ACC112 (cell line): ENCODE measurements around the gene SLC6A1.

Source experiments
- H2AFZ ChIP-seq: fragments of 200-600 bp; sonication (generic); one replicate; pipeline ENCODE4 v1.6.0; 2017; ENCODE audit warnings: antibody characterized with exemption, low read length; ENCODE audit not compliant: unreplicated experiment
- H3K27ac ChIP-seq: fragments of 200-600 bp; sonication (generic); 2 replicates; pipeline ENCODE4 v1.5.1; 2014; ENCODE audit warnings: low read depth, mild to moderate bottlenecking, antibody characterized with exemption, low read length, moderate library complexity
- H3K27me3 ChIP-seq: fragments of 200-600 bp; sonication (generic); 2 replicates; pipeline ENCODE4 v1.6.1; 2014; ENCODE audit warnings: mild to moderate bottlenecking, antibody characterized with exemption, low read length, moderate library complexity, mixed read lengths; ENCODE audit not compliant: insufficient read depth
- H3K36me3 ChIP-seq: fragments of 200-600 bp; sonication (generic); 2 replicates; pipeline ENCODE4 v1.6.1; 2016; ENCODE audit warnings: mild to moderate bottlenecking, antibody characterized with exemption, low read length, moderate library complexity, mixed read lengths; ENCODE audit not compliant: insufficient read depth
- H3K4me1 ChIP-seq: fragments of 200-600 bp; sonication (generic); one replicate; pipeline ENCODE4 v1.6.1; 2016; ENCODE audit warnings: low read length, mixed read lengths; ENCODE audit not compliant: insufficient read depth, unreplicated experiment, control insufficient read depth
- H3K4me3 ChIP-seq: fragments of 200-600 bp; sonication (generic); 2 replicates; pipeline ENCODE4 v1.5.1; 2014; ENCODE audit warnings: mild to moderate bottlenecking, low read depth, low read length
- H3K79me2 ChIP-seq: fragments of 200-600 bp; sonication (generic); one replicate; pipeline ENCODE4 v1.6.0; 2016; ENCODE audit warnings: low read length; ENCODE audit not compliant: control insufficient read depth, unreplicated experiment, insufficient read depth

Gene SLC6A1

DNA sequence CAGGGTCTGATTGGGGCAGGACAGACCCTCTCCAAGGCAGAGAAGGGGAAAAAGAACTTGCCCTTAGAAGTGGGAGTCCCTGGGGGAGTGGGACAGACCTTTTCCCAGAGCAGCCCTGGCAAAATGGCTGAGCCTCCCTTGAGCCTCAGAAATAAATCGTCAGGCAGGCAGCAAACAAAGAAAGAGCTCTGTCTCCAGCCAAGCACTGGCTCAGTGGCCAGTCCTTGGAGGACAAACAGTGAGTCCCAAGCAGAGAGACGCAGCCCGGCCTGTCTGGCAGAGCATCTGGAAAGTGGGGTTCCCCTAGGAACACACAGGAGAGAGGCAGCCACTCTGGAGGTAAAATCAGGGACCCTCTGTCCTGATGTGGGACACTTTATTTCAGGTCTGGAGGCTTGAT, 1.8 kb downstream of the SLC6A1 start:
- Histone ChIP-seq H3K4me3 (no peak overlapping the region), H3K27ac (no peak overlapping the region), H3K36me3 (no peaks in the 10 kb centered on the region), H3K27me3 (peaks cover 93% of the 10 kb centered on the region), H2AFZ (no peak overlapping the region), H3K4me1 (peaks cover 2% of the 10 kb centered on the region), H3K79me2 (no peaks in the 10 kb centered on the region)

DNA sequence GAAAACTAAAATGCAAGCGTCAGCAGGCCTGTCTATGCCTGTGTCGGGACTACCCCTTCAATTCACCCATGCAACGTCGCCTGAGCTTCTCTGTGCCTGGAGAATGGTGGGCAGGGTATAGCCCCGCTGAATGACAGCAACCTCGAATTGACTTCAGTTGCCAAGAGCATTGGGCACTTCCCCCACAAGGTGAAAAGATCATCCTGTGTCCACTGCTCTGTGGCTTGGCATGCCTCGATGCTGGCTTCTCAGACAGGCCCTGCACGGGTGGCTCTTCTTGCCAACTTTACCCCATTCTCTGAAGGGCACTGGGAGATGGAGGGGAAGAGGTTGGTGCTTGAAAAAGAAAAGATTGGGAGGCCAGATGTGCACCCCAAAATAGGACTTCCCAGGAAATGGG, 3.3 kb downstream of the SLC6A1 start:
- Histone ChIP-seq H3K27me3 (peaks cover 94% of the 10 kb centered on the region), H3K4me1 (peaks cover 2% of the 10 kb centered on the region), H3K36me3 (no peaks in the 10 kb centered on the region), H3K4me3 (no peak overlapping the region), H3K27ac (no peak overlapping the region), H3K79me2 (no peaks in the 10 kb centered on the region), H2AFZ (no peak overlapping the region)

DNA sequence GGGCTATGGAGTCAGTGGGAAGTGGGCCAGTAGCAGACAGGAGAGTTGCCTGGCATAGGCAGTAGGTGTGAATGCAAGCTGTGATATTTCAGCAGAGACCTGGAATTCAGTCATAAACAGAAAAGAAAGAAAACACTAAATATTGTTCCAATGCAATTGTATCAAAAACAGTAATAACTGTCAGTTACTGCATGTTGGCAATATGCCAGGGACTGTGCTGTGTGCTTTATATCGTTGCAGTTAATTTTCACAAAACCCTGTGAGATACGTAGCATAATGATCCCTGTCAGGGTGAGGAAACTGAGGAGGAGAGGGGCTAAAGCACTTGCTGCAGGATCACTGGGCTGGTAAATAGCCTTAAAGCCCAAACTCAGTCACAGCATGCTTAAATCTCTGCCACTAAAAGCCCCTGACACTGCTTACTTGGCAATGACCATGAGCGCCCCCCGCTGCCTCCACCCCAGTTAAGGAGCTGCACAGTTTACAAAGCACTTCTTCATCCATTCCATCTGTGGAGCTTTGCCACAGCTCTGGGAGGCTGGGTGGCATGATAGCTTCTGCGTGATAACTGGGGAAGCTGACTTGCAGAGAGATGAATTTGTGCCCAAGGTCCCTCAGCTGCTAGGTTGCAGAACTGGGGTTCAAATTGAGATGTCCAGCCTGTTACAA, 3.9 kb downstream of the SLC6A1 start:
- no peaks in the 10 kb centered on the region for H3K36me3 ChIP-seq
- H2AFZ ChIP-seq = no peak overlapping the region
- H3K4me1 ChIP-seq = peaks cover 2% of the 10 kb centered on the region
- no peak overlapping the region for H3K4me3 ChIP-seq
- peaks cover 94% of the 10 kb centered on the region for H3K27me3 ChIP-seq
- no peak overlapping the region for H3K27ac ChIP-seq
- H3K79me2 ChIP-seq = no peaks in the 10 kb centered on the region

DNA sequence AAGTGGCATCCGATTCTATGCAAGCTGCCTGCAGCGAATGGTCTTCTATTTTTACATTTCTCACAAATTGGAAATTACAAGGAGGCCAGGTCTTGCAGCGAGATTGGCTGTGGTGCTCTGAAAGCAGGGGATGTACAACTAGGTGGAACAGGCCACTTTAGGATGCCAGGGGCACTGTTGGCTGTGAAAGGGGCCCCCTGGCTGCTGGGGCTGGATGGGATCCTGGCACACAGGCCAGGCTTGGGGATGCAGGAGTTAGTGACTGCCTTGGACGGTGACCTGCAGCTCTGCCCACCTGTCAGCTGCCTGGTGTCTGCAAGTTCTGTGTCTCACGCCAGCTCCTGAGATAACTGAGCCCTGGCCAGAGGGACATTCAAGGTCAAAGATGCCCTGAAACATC, 4.6 kb downstream of the SLC6A1 start:
- Histone ChIP-seq H3K79me2 (no peaks in the 10 kb centered on the region), H3K27ac (no peak overlapping the region), H3K4me3 (no peak overlapping the region), H3K27me3 (peaks cover 94% of the 10 kb centered on the region), H3K36me3 (no peaks in the 10 kb centered on the region), H2AFZ (no peak overlapping the region), H3K4me1 (peaks cover under 1% of the 10 kb centered on the region)

DNA sequence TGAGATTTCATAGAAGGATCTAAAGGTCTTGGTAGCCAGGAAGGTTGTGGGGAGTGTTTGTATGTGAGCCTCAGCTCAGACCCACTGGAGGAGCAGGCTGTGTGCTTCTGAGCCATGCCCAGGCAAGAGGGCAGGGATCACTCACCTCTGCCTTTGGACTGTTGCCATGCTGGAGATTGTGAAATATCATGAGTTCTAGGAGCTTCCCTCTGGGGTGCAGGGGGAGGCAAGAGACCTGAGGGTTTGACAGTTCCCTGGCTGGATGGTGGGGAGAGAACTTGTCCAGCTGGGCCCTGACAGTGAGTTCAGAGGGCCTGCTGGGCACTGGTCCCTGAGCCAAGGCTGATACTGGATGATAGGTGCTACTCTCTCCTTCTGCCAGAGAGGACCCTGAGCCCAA, 6.0 kb downstream of the SLC6A1 start:
- H2AFZ ChIP-seq = no peak overlapping the region
- no peaks in the 10 kb centered on the region for H3K79me2 ChIP-seq
- no peaks in the 10 kb centered on the region for H3K4me1 ChIP-seq
- peaks cover 96% of the 10 kb centered on the region for H3K27me3 ChIP-seq
- H3K36me3 ChIP-seq = no peaks in the 10 kb centered on the region
- no peak overlapping the region for H3K4me3 ChIP-seq
- no peak overlapping the region for H3K27ac ChIP-seq

DNA sequence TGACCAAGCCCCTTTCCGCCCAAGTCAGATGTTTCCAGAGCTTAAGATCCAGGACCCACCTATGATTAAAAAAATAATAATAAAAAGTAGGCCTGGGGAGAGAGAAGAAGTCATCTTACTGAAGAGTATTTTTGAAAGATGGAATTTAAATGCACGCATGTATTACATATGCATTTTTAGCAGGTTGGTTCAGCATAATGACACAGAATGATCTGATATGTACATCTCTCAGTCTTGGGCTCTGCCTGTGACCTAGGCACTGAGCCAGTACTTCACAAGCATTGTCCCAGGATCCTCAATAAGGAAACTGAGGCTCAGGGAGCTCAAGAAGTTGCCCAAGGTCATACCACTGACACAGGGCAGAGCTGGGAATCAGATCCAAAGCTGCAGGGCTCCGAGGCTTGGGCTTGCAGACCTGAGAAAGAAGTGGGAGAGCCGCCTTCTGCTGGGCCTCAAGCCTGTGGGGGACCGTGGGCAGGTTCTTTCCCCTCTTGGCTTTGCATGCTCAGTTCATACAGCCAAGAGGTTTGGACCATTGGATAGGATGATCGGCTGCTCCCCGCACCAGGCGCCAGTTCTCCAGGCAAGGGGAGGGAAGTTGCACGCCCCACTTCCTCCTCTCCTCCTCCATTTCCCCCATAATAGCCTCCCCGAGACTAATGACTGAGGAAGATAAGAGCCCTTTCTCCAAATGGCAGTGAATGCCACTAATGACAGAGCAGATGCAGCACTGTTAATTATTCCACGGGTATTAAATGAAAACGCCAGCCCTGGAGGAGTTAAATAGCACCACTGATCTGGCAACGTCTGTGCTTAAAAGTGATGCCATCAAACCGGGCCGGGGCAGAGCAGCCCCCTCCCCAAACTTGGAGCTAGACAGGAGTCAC, 6.9 kb downstream of the SLC6A1 start:
- Histone ChIP-seq H3K27me3 (peaks cover 96% of the 10 kb centered on the region), H3K4me3 (no peak overlapping the region), H3K4me1 (no peaks in the 10 kb centered on the region), H3K79me2 (no peaks in the 10 kb centered on the region), H2AFZ (no peak overlapping the region), H3K36me3 (no peaks in the 10 kb centered on the region), H3K27ac (no peak overlapping the region)

DNA sequence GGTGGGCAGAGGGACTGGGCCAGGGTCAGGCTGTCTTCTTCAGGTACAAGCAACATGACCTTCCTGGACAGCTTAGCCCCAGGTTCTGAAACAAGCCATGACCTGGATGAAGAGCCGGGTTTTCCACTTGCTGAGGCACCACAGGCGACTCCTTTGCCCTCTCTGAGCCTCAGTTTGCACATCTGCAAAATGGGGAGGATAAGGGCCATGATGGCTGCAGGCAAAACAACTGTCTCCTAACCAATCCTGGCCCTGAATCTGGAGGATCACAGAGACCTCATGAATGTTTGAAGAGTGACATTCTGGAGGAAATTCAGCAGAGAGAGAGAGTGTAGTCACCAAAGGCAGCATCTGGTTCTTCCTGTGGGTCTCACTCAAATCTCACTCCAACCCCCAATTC, 8.0 kb downstream of the SLC6A1 start:
- H3K79me2 ChIP-seq = no peaks in the 10 kb centered on the region

DNA sequence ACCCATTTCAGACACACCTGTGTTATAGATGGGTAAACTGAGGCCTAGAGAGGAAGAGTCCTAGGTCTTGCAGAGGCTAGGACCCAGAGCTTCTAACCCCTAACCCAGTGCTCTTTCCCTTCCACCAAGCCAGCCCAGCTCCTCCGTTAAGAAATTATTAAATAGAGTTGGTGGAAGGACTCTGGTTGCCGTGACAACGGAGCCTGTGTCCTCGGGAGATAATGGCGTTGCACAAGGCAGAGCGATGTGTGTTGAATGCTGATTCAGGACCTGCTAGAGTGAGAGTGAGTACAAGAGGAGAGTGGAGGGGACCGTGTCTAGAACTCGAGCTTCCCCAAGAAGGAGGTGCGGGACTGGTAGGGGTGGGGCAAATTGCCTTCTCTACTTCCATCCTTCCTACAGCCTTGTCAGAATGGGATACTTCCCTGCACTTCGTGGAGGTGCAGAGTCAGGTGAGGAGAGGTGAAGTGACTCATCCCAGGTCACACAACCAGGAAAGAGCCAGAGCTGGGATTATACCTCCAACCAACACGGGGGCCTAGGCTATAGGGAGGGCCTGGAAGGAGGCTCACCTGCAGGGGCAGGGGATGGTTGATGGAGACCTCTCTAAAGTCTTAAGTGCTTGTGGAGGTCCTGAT, 8.6 kb downstream of the SLC6A1 start:
- H2AFZ ChIP-seq = no peak overlapping the region
- H3K79me2 ChIP-seq = no peaks in the 10 kb centered on the region
- H3K36me3 ChIP-seq = no peaks in the 10 kb centered on the region
- H3K27ac ChIP-seq = no peak overlapping the region
- H3K27me3 ChIP-seq = peaks cover 96% of the 10 kb centered on the region
- H3K4me1 ChIP-seq = no peaks in the 10 kb centered on the region
- no peak overlapping the region for H3K4me3 ChIP-seq

More for the DNA sequence above, 8.0 kb downstream of the SLC6A1 start:
- H3K27ac ChIP-seq = no peak overlapping the region
- no peak overlapping the region for H2AFZ ChIP-seq
- H3K36me3 ChIP-seq = no peaks in the 10 kb centered on the region
- peaks cover 96% of the 10 kb centered on the region for H3K27me3 ChIP-seq
- no peak overlapping the region for H3K4me3 ChIP-seq
- no peaks in the 10 kb centered on the region for H3K4me1 ChIP-seq

DNA sequence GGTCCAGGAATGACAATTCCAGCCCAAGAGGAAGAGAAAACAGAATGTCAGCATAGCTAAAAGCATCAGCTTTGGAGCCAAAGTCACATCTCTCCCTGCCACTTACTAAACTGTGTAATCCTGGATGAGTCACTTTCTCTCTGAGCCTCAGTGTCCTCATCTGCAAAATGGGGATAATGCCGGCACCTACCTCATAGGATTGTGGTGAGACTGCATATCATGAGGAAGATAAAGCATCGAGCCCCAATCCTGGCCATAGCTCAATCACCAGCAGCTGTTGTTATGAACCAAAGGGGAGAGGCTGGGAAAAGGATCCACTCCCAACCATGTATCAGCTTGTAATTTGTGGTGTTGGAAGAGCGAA, 9.1 kb downstream of the SLC6A1 start:
- no peaks in the 10 kb centered on the region for H3K79me2 ChIP-seq
- peaks cover 96% of the 10 kb centered on the region for H3K27me3 ChIP-seq
- no peak overlapping the region for H2AFZ ChIP-seq
- H3K27ac ChIP-seq = no peak overlapping the region
- no peak overlapping the region for H3K4me3 ChIP-seq
- no peaks in the 10 kb centered on the region for H3K36me3 ChIP-seq
- H3K4me1 ChIP-seq = no peaks in the 10 kb centered on the region

DNA sequence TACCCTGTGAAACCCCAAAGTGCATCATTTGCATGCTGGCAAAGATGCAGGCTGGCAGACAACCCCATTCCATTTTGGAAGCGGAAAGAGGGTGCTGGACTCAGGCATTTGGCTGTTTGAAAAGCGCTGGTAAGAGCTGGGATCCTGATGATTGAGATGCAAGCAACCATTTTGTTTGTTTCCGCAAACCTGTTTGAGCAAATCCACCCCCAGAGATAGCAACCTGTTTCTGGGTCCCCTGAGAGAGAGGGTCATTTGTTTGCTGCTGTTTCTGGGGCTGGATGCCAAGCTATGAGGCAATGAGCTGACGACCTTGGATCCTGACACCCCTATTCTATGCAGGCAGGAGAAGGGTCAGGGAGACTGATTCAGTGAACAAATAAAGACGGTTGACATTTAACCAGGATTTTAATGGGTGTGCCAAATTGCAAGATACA, 9.8 kb downstream of the SLC6A1 start:
- H3K27ac ChIP-seq = no peak overlapping the region
- H3K79me2 ChIP-seq = no peaks in the 10 kb centered on the region
- no peak overlapping the region for H2AFZ ChIP-seq
- H3K4me3 ChIP-seq = no peak overlapping the region
- no peaks in the 10 kb centered on the region for H3K36me3 ChIP-seq
- H3K4me1 ChIP-seq = no peaks in the 10 kb centered on the region
- peaks cover 96% of the 10 kb centered on the region for H3K27me3 ChIP-seq
